Endometrium (tissue), 2 donors: ENCODE results near the gene ZNF26.

ENCODE experiments used
- FAIRE-seq: peaks from 2 replicates; lab custom pipeline; 2012; peaks lifted over from hg19 to GRCh38; lab: Jason Lieb, UNC
- donor health status: control.
- donor health status: control.

The ZNF26 gene

GRCh38 chr12:133073836-133074235 is 87.7 kb downstream of the ZNF26 start:
- FAIRE-seq: no peak
